NCI-H69 (cell line): Measurements from ENCODE around the gene DCAF5.
"Not testable (repeated sequence)": the region's sequence is repeated elsewhere in the genome, so short reads cannot be mapped to it uniquely, and the experiment has no call there.

ENCODE experiments used
- DNase-seq: peaks from one replicate; lab custom pipeline; 2025; lab: John Stamatoyannopoulos, UW

The DCAF5 gene

GRCh38 chr14:69096246-69096645, 56.7 kb downstream of the DCAF5 start:
- no peak for DNase-seq

GRCh38 chr14:69094481-69094880, 58.4 kb downstream of the DCAF5 start:
- DNase-seq, result no peak

GRCh38 chr14:69093631-69094421, 59.1 kb downstream of the DCAF5 start:
- DNase-seq, result peak; percentile 89

- no peak for DNase-seq
Observed at GRCh38 chr14:69092840-69093422, 60.0 kb downstream of the DCAF5 start.

- DNase-seq, result no peak
Observed at GRCh38 chr14:69091695-69092094, 61.2 kb downstream of the DCAF5 start.

- DNase-seq, result no peak
Observed at GRCh38 chr14:69091006-69091405, 61.9 kb downstream of the DCAF5 start.

GRCh38 chr14:69090187-69090789, 62.6 kb downstream of the DCAF5 start:
- DNase-seq, result peak; percentile 74

GRCh38 chr14:69089046-69089445, 63.9 kb downstream of the DCAF5 start:
- DNase-seq, result no peak

GRCh38 chr14:69088586-69088985, 64.3 kb downstream of the DCAF5 start:
- no peak for DNase-seq

GRCh38 chr14:69087061-69087461, 65.9 kb downstream of the DCAF5 start:
- no peak for DNase-seq

GRCh38 chr14:69086537-69086936, 66.4 kb downstream of the DCAF5 start:
- no peak for DNase-seq

- no peak for DNase-seq
Observed at GRCh38 chr14:69084023-69084422, 68.9 kb downstream of the DCAF5 start.

GRCh38 chr14:69083181-69083580, 69.7 kb downstream of the DCAF5 start:
- no peak for DNase-seq

GRCh38 chr14:69081271-69081670, 71.6 kb downstream of the DCAF5 start:
- DNase-seq, result no peak

- DNase-seq, result no peak
Observed at GRCh38 chr14:69079747-69080146, 73.2 kb downstream of the DCAF5 start.

- DNase-seq, result no peak
Observed at GRCh38 chr14:69079188-69079742, 73.7 kb downstream of the DCAF5 start.

GRCh38 chr14:69077841-69078240, 75.1 kb downstream of the DCAF5 start:
- DNase-seq, result no peak

GRCh38 chr14:69077185-69077584, 75.7 kb downstream of the DCAF5 start:
- DNase-seq, result not testable (repeated sequence)

- DNase-seq, result no peak
Observed at GRCh38 chr14:69076341-69076740, 76.6 kb downstream of the DCAF5 start.

GRCh38 chr14:69073915-69074314, 79.0 kb downstream of the DCAF5 start:
- no peak for DNase-seq

GRCh38 chr14:69073429-69073828, 79.5 kb downstream of the DCAF5 start:
- DNase-seq, result no peak

- DNase-seq, result no peak
Observed at GRCh38 chr14:69072584-69072983, 80.3 kb downstream of the DCAF5 start.
